T-cell (primary cell): ENCODE results near the gene CHD9. TPM values are rescaled to one million over a fixed set of nuclear protein-coding genes. Genes with fewer than 3 reads are reported as not detected.
"Not testable (repeated sequence)": the region's sequence is repeated elsewhere in the genome, so short reads cannot be mapped to it uniquely, and the experiment has no call there.

Source experiments
- ATAC-seq, 4 experiments: fragments of 200-7000 bp in 3 of 4; fragments of 150-1000 bp in 1 of 4; cut with Tn5 transposase; replicated peaks in 1 of 4; 1 replicate in 3 of 4; 2 replicates in 1 of 4; pipeline ENCODE4 v1.10.0; 2021; ENCODE audit warnings: moderate library complexity in 3 of 4, mild to moderate bottlenecking in 2 of 4, moderate number of reproducible peaks in 1 of 4
- CTCF ChIA-PET, 2 donors: fragments of 300-600 bp; sonication (Branson Sonifier 250); formaldehyde crosslinking; loops; one replicate each; lab custom pipeline; 2022; ENCODE audit warnings: antibody characterized with exemption in 2 of 2; lab: Charles Lee
- POLR2A ChIA-PET, 2 donors: fragments of 300-600 bp; sonication (Branson Sonifier 250); formaldehyde crosslinking; loops; one replicate each; lab custom pipeline; 2022; ENCODE audit warnings: antibody characterized with exemption in 2 of 2; lab: Charles Lee
- DNase-seq, 35 experiments: peaks; one replicate each; pipeline versions ENCODE4 v3.0.0 to v3.0.0-alpha.2; 2013 to 2023
- H3K27ac ChIP-seq: one replicate; pipeline ENCODE4 v1.5.1; 2013; ENCODE audit warnings: low read length
- H3K27me3 ChIP-seq, 2 experiments: replicated peaks in 1 of 2; 1 replicate in 1 of 2; 2 replicates in 1 of 2; pipeline versions ENCODE4 v1.6.1 to v1.7.0; 2013; ENCODE audit warnings: low read length in 1 of 2, mixed read lengths in 1 of 2; ENCODE audit not compliant: control insufficient read depth in 2 of 2, insufficient read depth in 2 of 2; ENCODE audit errors: extremely low read depth in 1 of 2
- H3K36me3 ChIP-seq, 2 donors: 1 replicate in 1 of 2; 2 replicates in 1 of 2; pipeline versions ENCODE4 v1.6.1 to v1.7.0; 2013; ENCODE audit warnings: low read length in 1 of 2; ENCODE audit not compliant: control insufficient read depth in 2 of 2, insufficient read depth in 1 of 2; ENCODE audit errors: extremely low read depth in 1 of 2
- H3K4me1 ChIP-seq, 2 experiments: 1 replicate in 1 of 2; 2 replicates in 1 of 2; pipeline versions ENCODE4 v1.6.1 to v1.7.0; 2013; ENCODE audit warnings: low read length in 2 of 2, mixed read lengths in 1 of 2; ENCODE audit not compliant: insufficient read depth in 2 of 2, control insufficient read depth in 1 of 2; ENCODE audit errors: extremely low read depth in 1 of 2
- H3K4me3 ChIP-seq, 2 donors: 1 replicate in 1 of 2; 2 replicates in 1 of 2; pipeline versions ENCODE4 v1.5.1 to v1.7.0; 2013; ENCODE audit warnings: mild to moderate bottlenecking in 2 of 2, low read length in 1 of 2, moderate library complexity in 1 of 2; ENCODE audit not compliant: control insufficient read depth in 1 of 2; ENCODE audit errors: extremely low read depth in 1 of 2
- H3K9me3 ChIP-seq: 2 replicates; pipeline ENCODE4 v1.7.0; 2013
- H3K27ac Mint-ChIP-seq, 2 donors: one replicate each; pipeline ENCODE4 v1.8.0; 2020 to 2021; ENCODE audit warnings: mild to moderate bottlenecking in 2 of 2, mixed read lengths in 2 of 2
- H3K27me3 Mint-ChIP-seq, 2 donors: one replicate each; pipeline ENCODE4 v1.8.0; 2021 to 2022; ENCODE audit warnings: mixed read lengths in 2 of 2
- H3K36me3 Mint-ChIP-seq: one replicate; pipeline ENCODE4 v1.8.0; 2021; ENCODE audit warnings: mixed read lengths
- H3K4me1 Mint-ChIP-seq, 3 donors: one replicate each; pipeline ENCODE4 v1.8.0; 2020 to 2022; ENCODE audit warnings: mixed read lengths in 3 of 3, mild to moderate bottlenecking in 1 of 3
- H3K4me3 Mint-ChIP-seq, 3 donors: one replicate each; pipeline ENCODE4 v1.8.0; 2020 to 2022; ENCODE audit warnings: mild to moderate bottlenecking in 3 of 3, mixed read lengths in 3 of 3, moderate library complexity in 3 of 3
- H3K9me3 Mint-ChIP-seq, 3 donors: one replicate each; pipeline ENCODE4 v1.8.0; 2020 to 2022; ENCODE audit warnings: mixed read lengths in 3 of 3
- WGBS: methylation state at CpG from one replicate; pipeline ENCODE4 v1.1.5; 2013; ENCODE audit warnings: missing lambda C conversion rate; ENCODE audit not compliant: insufficient coverage; 5-methylcytosine and 5-hydroxymethylcytosine counted together
- total RNA-seq, 35 experiments: library from RNA in 6 of 35; stranded (reverse) in 6 of 35; fragments of 120-200 nt in 1 of 35; gene quantifications; one replicate each; pipeline versions ENCODE4 v1.2.1 to v1.2.4 and lab custom pipeline; 2013 to 2026

CHD9 gene
- total RNA-seq, 5 donors from 2014 or later (not counting 1 experiment from before 2014, with no cell fraction given), result 33.0 to 39.3 (median 33.8) TPM

GRCh38 chr16:53067675-53068074 lies 12.9 kb downstream of the CHD9 start:
- WGBS, result no CpG with 5 or more reads among the region's 2 CpGs
- ATAC-seq (no peak), DNase-seq (no peak)
- H3K9me3 Mint-ChIP-seq, result no peaks in the 10 kb centered on the region
- Histone ChIP-seq H3K36me3 (no peaks in the 10 kb centered on the region), H3K27me3 (no peaks in the 10 kb centered on the region), H3K9me3 (no peaks in the 10 kb centered on the region), H3K27ac (peak overlapping the region; percentile 52), H3K4me3 (peak overlapping the region in 1 of 2 donors; percentile 2), H3K4me1 (peaks cover 10 to 37% of the 10 kb centered on the region in 2 experiments)
- H3K4me1 Mint-ChIP-seq, result peaks cover 46 to 55% (median 49%) of the 10 kb centered on the region in 3 donors
- ChIA-PET POLR2A (no interaction called here), CTCF (interaction anchor here in 1 of 2 donors (0.8 kb wide), 1 partner anchor 216 kb away, joined by 3 read pairs; no protein-coding TSS in a partner anchor)
- H3K27me3 Mint-ChIP-seq, result no peaks in the 10 kb centered on the region
- peak overlapping the region in 1 of 3 donors; percentile 6 for H3K4me3 Mint-ChIP-seq
- no peaks in the 10 kb centered on the region for H3K36me3 Mint-ChIP-seq
- peak overlapping the region; percentile 22 to 37 for H3K27ac Mint-ChIP-seq

- H3K4me1 Mint-ChIP-seq, result peaks cover 46 to 55% (median 49%) of the 10 kb centered on the region in 3 donors
- Histone ChIP-seq H3K9me3 (no peaks in the 10 kb centered on the region), H3K36me3 (no peaks in the 10 kb centered on the region), H3K27ac (peak overlapping the region; percentile 52), H3K27me3 (no peaks in the 10 kb centered on the region), H3K4me1 (peaks cover 10 to 37% of the 10 kb centered on the region in 2 experiments), H3K4me3 (peak overlapping the region in 1 of 2 donors; percentile 2)
- 56% methylated on average over 3 of the region's 4 CpGs for WGBS
- no peaks in the 10 kb centered on the region for H3K36me3 Mint-ChIP-seq
- no peaks in the 10 kb centered on the region for H3K27me3 Mint-ChIP-seq
- H3K27ac Mint-ChIP-seq, result peak overlapping the region; percentile 44 to 81
- POLR2A ChIA-PET, result no interaction called here
- CTCF ChIA-PET, result interaction anchor here in 1 of 2 donors (0.8 kb wide), 1 partner anchor 215 kb away, joined by 3 read pairs; no protein-coding TSS in a partner anchor
- peak overlapping the region; percentile 46 to 70 (median 50) for H3K4me3 Mint-ChIP-seq
- H3K9me3 Mint-ChIP-seq, result no peaks in the 10 kb centered on the region
- ATAC-seq (peak; percentile 70 to 91 (median 80)), DNase-seq (peak in 5 of 35 experiments; percentile 4 to 39 (median 14))
These were observed 13.6 kb downstream of the CHD9 start for GRCh38 chr16:53068423-53068833.

GRCh38 chr16:53069772-53070171 lies 15.0 kb downstream of the CHD9 start:
- ATAC-seq, result no peak
- Mint-ChIP-seq H3K4me1 (peaks cover 45 to 48% (median 45%) of the 10 kb centered on the region in 3 donors), H3K36me3 (peaks cover 4% of the 10 kb centered on the region), H3K4me3 (peak overlapping the region in 1 of 3 donors; percentile 40), H3K27me3 (no peaks in the 10 kb centered on the region), H3K9me3 (peaks cover 0 to 5% (median 0%) of the 10 kb centered on the region in 3 donors), H3K27ac (peak overlapping the region in 1 of 2 donors; percentile 16)
- H3K27ac ChIP-seq, result no peak overlapping the region
- no peak for DNase-seq
- peaks cover 10 to 32% of the 10 kb centered on the region in 2 experiments for H3K4me1 ChIP-seq
- no peak overlapping the region for H3K4me3 ChIP-seq
- H3K27me3 ChIP-seq, result no peaks in the 10 kb centered on the region
- ChIA-PET CTCF (interaction anchor here in 1 of 2 donors (0.7 kb wide), 1 partner anchor 60 kb away, joined by 3 read pairs; no protein-coding TSS in a partner anchor), POLR2A (no interaction called here)
- H3K9me3 ChIP-seq, result no peaks in the 10 kb centered on the region
- no peaks in the 10 kb centered on the region for H3K36me3 ChIP-seq
- WGBS, result 100% methylated on average over 1 of the region's 2 CpGs

- DNase-seq (no peak), ATAC-seq (no peak)
- H3K27me3 ChIP-seq, result no peaks in the 10 kb centered on the region
- H3K27ac ChIP-seq, result no peak overlapping the region
- no peak overlapping the region for H3K4me3 ChIP-seq
- ChIA-PET POLR2A (interaction anchor here in 1 of 2 donors (0.7 kb wide), 1 partner anchor 174 kb away, joined by 5 read pairs; no protein-coding TSS in a partner anchor), CTCF (interaction anchor here in 1 of 2 donors (0.6 kb wide), 1 partner anchor 11 kb away, joined by 4 read pairs; no protein-coding TSS in a partner anchor)
- no peaks in the 10 kb centered on the region for H3K9me3 ChIP-seq
- H3K36me3 ChIP-seq, result no peaks in the 10 kb centered on the region
- H3K9me3 Mint-ChIP-seq, result peaks cover 0 to 5% (median 0%) of the 10 kb centered on the region in 3 donors
- peaks cover 32 to 35% (median 33%) of the 10 kb centered on the region in 3 donors for H3K4me1 Mint-ChIP-seq
- no peak overlapping the region for H3K4me3 Mint-ChIP-seq
- peaks cover 8% of the 10 kb centered on the region for H3K36me3 Mint-ChIP-seq
- H3K4me1 ChIP-seq, result peaks cover 7 to 22% of the 10 kb centered on the region in 2 experiments
- 79% methylated on average over 3 of the region's 6 CpGs for WGBS
- H3K27me3 Mint-ChIP-seq, result no peaks in the 10 kb centered on the region
- no peak overlapping the region for H3K27ac Mint-ChIP-seq
These were observed 17.0 kb downstream of the CHD9 start for GRCh38 chr16:53071748-53072301.

GRCh38 chr16:53073022-53073421 lies 18.2 kb downstream of the CHD9 start:
- WGBS, result 100% methylated on average over 1 of the region's 6 CpGs
- DNase-seq (no peak), ATAC-seq (no peak)
- no peaks in the 10 kb centered on the region for H3K27me3 ChIP-seq
- no peak overlapping the region for H3K27ac ChIP-seq
- peaks cover 26 to 32% (median 27%) of the 10 kb centered on the region in 3 donors for H3K4me1 Mint-ChIP-seq
- no peak overlapping the region for H3K4me3 Mint-ChIP-seq
- H3K36me3 ChIP-seq, result no peaks in the 10 kb centered on the region
- H3K27me3 Mint-ChIP-seq, result no peaks in the 10 kb centered on the region
- H3K4me1 ChIP-seq, result peaks cover 5 to 13% of the 10 kb centered on the region in 2 experiments
- ChIA-PET CTCF (no interaction called here), POLR2A (interaction anchor here in 1 of 2 donors (0.7 kb wide), 1 partner anchor 71 kb away, joined by 12 read pairs; no protein-coding TSS in a partner anchor)
- no peaks in the 10 kb centered on the region for H3K9me3 ChIP-seq
- H3K9me3 Mint-ChIP-seq, result peaks cover 0 to 5% (median 0%) of the 10 kb centered on the region in 3 donors
- H3K27ac Mint-ChIP-seq, result no peak overlapping the region
- H3K4me3 ChIP-seq, result no peak overlapping the region
- peaks cover 9% of the 10 kb centered on the region for H3K36me3 Mint-ChIP-seq

GRCh38 chr16:53074296-53074695 lies 19.5 kb downstream of the CHD9 start:
- H3K4me3 ChIP-seq, H3K9me3 ChIP-seq, H3K27me3 Mint-ChIP-seq, H3K27ac ChIP-seq, H3K4me1 ChIP-seq, DNase-seq, ATAC-seq, H3K36me3 ChIP-seq, H3K9me3 Mint-ChIP-seq, POLR2A ChIA-PET, H3K27ac Mint-ChIP-seq, H3K4me3 Mint-ChIP-seq, CTCF ChIA-PET, H3K27me3 ChIP-seq: not testable (repeated sequence)
- 76% methylated on average over 3 of the region's 3 CpGs for WGBS
- Mint-ChIP-seq H3K4me1 (peaks cover 17 to 22% (median 18%) of the 10 kb centered on the region in 3 donors), H3K36me3 (peaks cover 12% of the 10 kb centered on the region)
